Smooth muscle cell (in vitro differentiated cells): Measurements from ENCODE around the gene NUTF2. TPM values are rescaled to one million over a fixed set of nuclear protein-coding genes. Genes with fewer than 3 reads are reported as not detected.

Experiments
- DNase-seq: peaks from one replicate; lab custom pipeline; 2025; ENCODE audit not compliant: unreplicated experiment; lab: John Stamatoyannopoulos, UW
- H2AFZ ChIP-seq: fragments of 200-600 bp; sonication (generic); 2 replicates; pipeline ENCODE4 v1.6.0; 2016; ENCODE audit warnings: antibody characterized with exemption, low read depth, mild to moderate bottlenecking
- H3F3A ChIP-seq: fragments of 200-600 bp; sonication (generic); 2 replicates; pipeline ENCODE4 v1.6.0; 2017; ENCODE audit warnings: antibody characterized with exemption, low read depth
- H3K27ac ChIP-seq: fragments of 200-600 bp; sonication (generic); 2 replicates; pipeline ENCODE4 v1.5.1; 2016; ENCODE audit warnings: low read depth, mild to moderate bottlenecking
- H3K27me3 ChIP-seq: fragments of 200-600 bp; sonication (generic); 2 replicates; pipeline ENCODE4 v1.6.1; 2016; ENCODE audit warnings: low read depth, mild to moderate bottlenecking
- H3K36me3 ChIP-seq: fragments of 200-600 bp; sonication (generic); 2 replicates; pipeline ENCODE4 v1.5.1; 2016; ENCODE audit warnings: low read depth
- H3K4me1 ChIP-seq: fragments of 200-600 bp; sonication (generic); 2 replicates; pipeline ENCODE4 v1.5.1; 2016; ENCODE audit warnings: low read depth
- H3K4me2 ChIP-seq: fragments of 200-600 bp; sonication (generic); 2 replicates; pipeline ENCODE4 v1.6.0; 2016; ENCODE audit warnings: mild to moderate bottlenecking
- H3K4me3 ChIP-seq: fragments of 200-600 bp; sonication (generic); 2 replicates; pipeline ENCODE4 v1.5.1; 2016; ENCODE audit warnings: mild to moderate bottlenecking
- H3K79me2 ChIP-seq: fragments of 200-600 bp; sonication (generic); 2 replicates; pipeline ENCODE4 v1.6.0; 2016; ENCODE audit warnings: low read depth, mild to moderate bottlenecking
- H3K9ac ChIP-seq: fragments of 200-600 bp; sonication (generic); 2 replicates; pipeline ENCODE4 v1.6.0; 2016; ENCODE audit warnings: low read depth
- H3K9me3 ChIP-seq: fragments of 200-600 bp; sonication (generic); replicated peaks from 2 replicates; pipeline ENCODE4 v1.5.1; 2016; ENCODE audit warnings: low read depth
- H4K20me1 ChIP-seq: fragments of 200-600 bp; sonication (generic); 2 replicates; pipeline ENCODE4 v1.6.0; 2016; ENCODE audit warnings: low read depth
- WGBS: methylation state at CpG from one replicate; pipeline ENCODE4 v1.1.7; 2016; ENCODE audit warnings: low lambda C conversion rate; 5-methylcytosine and 5-hydroxymethylcytosine counted together
- polyA plus RNA-seq: library from polyadenylated mRNA; unstranded; fragments of >200 nt; fragmentation: Nextera tagmentation; extraction: Ambion mirVana; gene quantifications from 2 replicates; pipeline ENCODE4 v1.2.1, GENCODE V29; 2016
- total RNA-seq: library from RNA; depleted of rRNA; stranded (reverse); fragments of >200 nt; gene quantifications from 2 replicates; pipeline ENCODE4 v1.2.3, GENCODE V29; 2014
- TF ChIP-seq, protein P1 (sequence below): fragments of 200-600 bp; sonication (generic); IDR thresholded peaks from 2 replicates; pipeline ENCODE4 v1.5.1; 2017; ENCODE audit warnings: borderline replicate concordance, mild to moderate bottlenecking, antibody characterized with exemption; ENCODE audit not compliant: insufficient read depth, poor library complexity, severe bottlenecking

NUTF2 gene
- total and polyA plus RNA-seq, 2 experiments from 2014 or later, result 115 to 202 TPM

GRCh38 chr16:67825119-67825518, 21.6 kb upstream of the NUTF2 start:
- Histone ChIP-seq H3K36me3 (no peaks in the 10 kb centered on the region), H3F3A (no peaks in the 10 kb centered on the region), H2AFZ (no peak overlapping the region), H3K4me1 (no peaks in the 10 kb centered on the region), H3K9ac (no peak overlapping the region), H3K27me3 (no peaks in the 10 kb centered on the region), H3K4me3 (no peak overlapping the region), H3K27ac (no peak overlapping the region), H4K20me1 (no peaks in the 10 kb centered on the region), H3K4me2 (no peak overlapping the region), H3K9me3 (no peaks in the 10 kb centered on the region), H3K79me2 (no peaks in the 10 kb centered on the region)
- DNase-seq, result no peak
- 90% methylated on average over 8 of the region's 8 CpGs for WGBS
- TF ChIP-seq, protein P1, sequence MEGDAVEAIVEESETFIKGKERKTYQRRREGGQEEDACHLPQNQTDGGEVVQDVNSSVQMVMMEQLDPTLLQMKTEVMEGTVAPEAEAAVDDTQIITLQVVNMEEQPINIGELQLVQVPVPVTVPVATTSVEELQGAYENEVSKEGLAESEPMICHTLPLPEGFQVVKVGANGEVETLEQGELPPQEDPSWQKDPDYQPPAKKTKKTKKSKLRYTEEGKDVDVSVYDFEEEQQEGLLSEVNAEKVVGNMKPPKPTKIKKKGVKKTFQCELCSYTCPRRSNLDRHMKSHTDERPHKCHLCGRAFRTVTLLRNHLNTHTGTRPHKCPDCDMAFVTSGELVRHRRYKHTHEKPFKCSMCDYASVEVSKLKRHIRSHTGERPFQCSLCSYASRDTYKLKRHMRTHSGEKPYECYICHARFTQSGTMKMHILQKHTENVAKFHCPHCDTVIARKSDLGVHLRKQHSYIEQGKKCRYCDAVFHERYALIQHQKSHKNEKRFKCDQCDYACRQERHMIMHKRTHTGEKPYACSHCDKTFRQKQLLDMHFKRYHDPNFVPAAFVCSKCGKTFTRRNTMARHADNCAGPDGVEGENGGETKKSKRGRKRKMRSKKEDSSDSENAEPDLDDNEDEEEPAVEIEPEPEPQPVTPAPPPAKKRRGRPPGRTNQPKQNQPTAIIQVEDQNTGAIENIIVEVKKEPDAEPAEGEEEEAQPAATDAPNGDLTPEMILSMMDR, result no peak

GRCh38 chr16:67825906-67826305, 20.8 kb upstream of the NUTF2 start:
- Histone ChIP-seq H3K4me1 (no peaks in the 10 kb centered on the region), H3K9ac (no peak overlapping the region), H2AFZ (no peak overlapping the region), H3K36me3 (no peaks in the 10 kb centered on the region), H3F3A (no peaks in the 10 kb centered on the region), H4K20me1 (no peaks in the 10 kb centered on the region), H3K79me2 (no peaks in the 10 kb centered on the region), H3K27ac (no peak overlapping the region), H3K9me3 (no peaks in the 10 kb centered on the region), H3K27me3 (no peaks in the 10 kb centered on the region), H3K4me2 (no peak overlapping the region), H3K4me3 (no peak overlapping the region)
- TF ChIP-seq, protein P1, result no peak
- no peak for DNase-seq
- WGBS, result 97% methylated on average over 14 of the region's 14 CpGs

DNA sequence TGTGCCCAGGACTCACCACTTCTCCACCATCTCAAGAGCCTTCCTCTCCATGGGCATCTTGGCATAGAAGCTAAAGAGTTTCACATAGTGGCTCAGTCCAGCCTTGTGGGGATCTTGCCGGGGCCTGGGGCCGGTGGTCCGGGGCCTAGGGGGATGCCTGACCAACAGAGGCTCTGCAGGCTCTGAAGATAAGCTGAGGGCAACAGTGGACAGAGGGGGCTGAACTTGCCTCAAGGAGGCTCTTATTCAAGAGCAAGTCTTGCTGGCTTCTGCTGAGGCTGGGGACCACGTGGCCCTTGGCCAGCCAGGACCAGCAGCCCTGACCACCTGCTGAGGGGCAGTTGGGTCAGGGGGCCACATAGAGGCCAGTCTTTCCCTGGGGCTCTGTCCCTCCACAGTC, 18.1 kb upstream of the NUTF2 start:
- Histone ChIP-seq H3K4me3 (no peak overlapping the region), H3K4me1 (no peaks in the 10 kb centered on the region), H3K36me3 (no peaks in the 10 kb centered on the region), H3K9me3 (no peaks in the 10 kb centered on the region), H3K79me2 (peaks cover 5% of the 10 kb centered on the region), H3K4me2 (no peak overlapping the region), H3F3A (no peaks in the 10 kb centered on the region), H3K9ac (no peak overlapping the region), H4K20me1 (no peaks in the 10 kb centered on the region), H3K27ac (no peak overlapping the region), H3K27me3 (no peaks in the 10 kb centered on the region), H2AFZ (no peak overlapping the region)
- TF ChIP-seq, protein P1, result no peak
- no peak for DNase-seq
- 98% methylated on average over 4 of the region's 4 CpGs for WGBS

DNA sequence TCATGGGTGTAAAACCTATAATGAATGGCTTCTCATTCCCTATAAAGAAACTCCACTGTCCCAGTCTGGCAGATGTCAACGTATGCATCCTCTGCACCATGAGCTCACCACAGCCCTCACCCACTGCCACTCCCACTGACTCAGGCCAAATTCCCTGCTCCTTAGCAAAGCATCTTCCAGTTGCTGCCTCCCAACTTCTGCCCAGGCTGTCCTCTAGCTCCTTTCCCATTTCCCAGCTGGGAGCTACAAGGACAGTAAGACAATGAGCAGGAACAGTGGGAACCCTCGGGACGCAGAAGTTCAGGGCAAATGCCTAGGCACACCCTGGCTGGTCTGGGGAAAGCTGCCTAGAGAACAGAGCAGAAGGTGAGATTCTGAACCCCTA, 13.7 kb upstream of the NUTF2 start:
- H3K27ac ChIP-seq, result peak overlapping the region; percentile 91
- no peaks in the 10 kb centered on the region for H3K36me3 ChIP-seq
- H3K4me3 ChIP-seq, result peak overlapping the region; percentile 80
- H2AFZ ChIP-seq, result peak overlapping the region; percentile 90
- H3K27me3 ChIP-seq, result no peaks in the 10 kb centered on the region
- TF ChIP-seq, protein P1, result no peak
- 12% methylated on average over 3 of the region's 3 CpGs for WGBS
- peak overlapping the region; percentile 96 for H3K4me2 ChIP-seq
- H3K9me3 ChIP-seq, result no peaks in the 10 kb centered on the region
- no peaks in the 10 kb centered on the region for H3K4me1 ChIP-seq
- peak overlapping the region; percentile 96 for H3K9ac ChIP-seq
- H3F3A ChIP-seq, result no peaks in the 10 kb centered on the region
- peaks cover 5% of the 10 kb centered on the region for H3K79me2 ChIP-seq
- H4K20me1 ChIP-seq, result no peaks in the 10 kb centered on the region
- DNase-seq, result no peak
